IgD-negative memory B cell (primary cell): ENCODE measurements around the gene NUDT3. TPM values are rescaled to one million over a fixed set of nuclear protein-coding genes. Genes with fewer than 3 reads are reported as not detected.

Source experiments
- H3K27ac Mint-ChIP-seq, 3 donors: one replicate each; pipeline ENCODE4 v1.8.0; 2020 to 2022; ENCODE audit warnings: mild to moderate bottlenecking in 3 of 3, mixed read lengths in 3 of 3, moderate library complexity in 1 of 3
- H3K27me3 Mint-ChIP-seq: one replicate; pipeline ENCODE4 v1.8.0; 2021; ENCODE audit warnings: mixed read lengths
- H3K36me3 Mint-ChIP-seq: one replicate; pipeline ENCODE4 v1.8.0; 2020; ENCODE audit warnings: mild to moderate bottlenecking, mixed read lengths
- H3K4me1 Mint-ChIP-seq, 3 donors: one replicate each; pipeline ENCODE4 v1.8.0; 2020 to 2022; ENCODE audit warnings: mixed read lengths in 3 of 3, mild to moderate bottlenecking in 1 of 3
- H3K4me3 Mint-ChIP-seq, 4 donors: one replicate each; pipeline ENCODE4 v1.8.0; 2020 to 2022; ENCODE audit warnings: mild to moderate bottlenecking in 4 of 4, mixed read lengths in 4 of 4, moderate library complexity in 3 of 4
- H3K9me3 Mint-ChIP-seq, 3 donors: one replicate each; pipeline ENCODE4 v1.8.0; 2020 to 2021; ENCODE audit warnings: mixed read lengths in 3 of 3, mild to moderate bottlenecking in 1 of 3
- polyA plus RNA-seq: library from polyadenylated mRNA; unstranded; fragments of 300-500 nt; fragmentation: Illumina TruSeq; gene quantifications from one replicate; pipeline ENCODE4 v1.2.3, GENCODE V29; 2021

Gene NUDT3
- polyA plus RNA-seq, 1 donor from 2014 or later, result 11.2 TPM

DNA sequence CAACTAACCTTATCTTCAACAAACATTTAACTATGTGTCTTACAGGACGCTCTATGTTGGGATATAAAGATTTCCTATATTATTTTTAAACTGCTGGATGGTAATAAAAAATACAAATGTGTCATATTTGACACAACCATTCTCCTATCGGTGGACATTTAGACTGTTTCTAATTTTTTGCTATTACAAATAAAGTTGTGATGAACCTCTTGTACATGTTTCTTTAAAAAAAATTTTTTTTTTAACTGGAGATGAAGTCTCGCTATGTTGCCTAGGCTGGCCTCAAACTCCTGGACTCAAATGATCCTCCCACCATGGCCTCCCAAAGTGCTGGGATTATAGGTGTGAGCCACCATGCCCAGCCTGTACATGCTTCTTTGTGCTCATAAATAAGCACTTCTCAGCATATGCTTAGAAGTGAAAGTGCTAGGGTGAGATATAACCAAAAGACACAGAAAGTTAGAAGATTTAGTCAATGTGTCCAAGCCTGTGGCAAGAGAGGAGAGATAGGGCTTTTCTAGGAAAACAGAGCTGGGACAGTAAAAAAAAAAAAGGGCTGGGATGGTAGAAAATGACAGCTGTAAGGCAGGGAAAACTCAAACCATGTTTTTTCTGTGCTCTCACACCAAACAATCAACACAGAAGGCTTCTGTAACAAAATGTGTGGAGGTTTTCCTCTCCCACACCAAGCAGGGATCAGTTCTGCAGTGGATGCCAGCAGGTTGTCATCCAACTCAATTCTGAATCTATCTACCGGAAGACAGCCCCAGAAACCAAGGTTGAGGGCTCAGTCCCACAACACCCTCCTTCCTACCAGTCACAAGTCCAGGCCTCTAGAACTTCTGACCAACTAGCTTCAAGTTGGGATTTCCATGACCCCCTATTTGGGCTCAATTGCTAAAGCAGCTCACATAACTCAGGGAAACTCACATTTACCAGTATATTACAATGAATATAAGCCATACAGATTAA, 73.7 kb downstream of the NUDT3 start:
- Mint-ChIP-seq H3K4me3 (peak overlapping the region in 2 of 4 donors; percentile 45 to 56), H3K36me3 (peaks cover 4% of the 10 kb centered on the region), H3K9me3 (peaks cover 0 to 4% (median 0%) of the 10 kb centered on the region in 3 donors), H3K4me1 (peaks cover 41 to 52% (median 44%) of the 10 kb centered on the region in 3 donors), H3K27me3 (no peaks in the 10 kb centered on the region), H3K27ac (peak overlapping the region; percentile 43 to 82 (median 78))

DNA sequence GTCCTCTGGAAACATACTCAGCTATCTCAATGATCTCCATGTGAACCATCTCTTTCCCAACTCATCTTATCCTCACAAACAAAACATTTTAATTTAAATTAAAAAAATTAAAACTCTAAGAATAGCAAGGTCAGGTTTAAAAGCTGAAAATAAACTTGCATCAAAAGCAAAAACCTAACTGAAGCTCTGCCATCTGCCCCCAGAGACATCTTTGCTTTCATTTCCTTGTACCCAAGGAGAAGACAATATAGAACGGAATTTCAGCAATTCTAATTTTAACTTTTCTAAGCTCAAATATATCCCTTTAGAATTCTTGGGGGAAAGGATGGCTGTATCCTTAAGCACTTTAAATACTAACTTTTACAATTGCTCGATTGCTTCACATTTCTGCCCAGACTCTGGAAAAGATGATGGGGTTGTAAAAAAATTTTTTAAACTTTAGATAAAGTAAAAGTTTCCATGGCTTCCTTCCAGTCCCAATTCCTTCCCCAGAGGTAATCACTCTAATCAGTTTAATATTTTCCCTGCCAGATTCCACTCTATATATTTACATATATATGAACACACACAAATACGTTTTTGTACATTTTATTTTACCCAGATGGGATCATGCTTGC, 74.5 kb downstream of the NUDT3 start:
- Mint-ChIP-seq H3K27ac (peak overlapping the region in 1 of 3 donors; percentile 78), H3K4me1 (peaks cover 43 to 53% (median 44%) of the 10 kb centered on the region in 3 donors), H3K4me3 (peak overlapping the region in 1 of 4 donors; percentile 18), H3K9me3 (peaks cover 0 to 4% (median 0%) of the 10 kb centered on the region in 3 donors), H3K36me3 (peaks cover 4% of the 10 kb centered on the region), H3K27me3 (no peaks in the 10 kb centered on the region)

- peaks cover 44 to 53% (median 45%) of the 10 kb centered on the region in 3 donors for H3K4me1 Mint-ChIP-seq
Observed at GRCh38 chr6:34317172-34317477, 75.3 kb downstream of the NUDT3 start.

DNA sequence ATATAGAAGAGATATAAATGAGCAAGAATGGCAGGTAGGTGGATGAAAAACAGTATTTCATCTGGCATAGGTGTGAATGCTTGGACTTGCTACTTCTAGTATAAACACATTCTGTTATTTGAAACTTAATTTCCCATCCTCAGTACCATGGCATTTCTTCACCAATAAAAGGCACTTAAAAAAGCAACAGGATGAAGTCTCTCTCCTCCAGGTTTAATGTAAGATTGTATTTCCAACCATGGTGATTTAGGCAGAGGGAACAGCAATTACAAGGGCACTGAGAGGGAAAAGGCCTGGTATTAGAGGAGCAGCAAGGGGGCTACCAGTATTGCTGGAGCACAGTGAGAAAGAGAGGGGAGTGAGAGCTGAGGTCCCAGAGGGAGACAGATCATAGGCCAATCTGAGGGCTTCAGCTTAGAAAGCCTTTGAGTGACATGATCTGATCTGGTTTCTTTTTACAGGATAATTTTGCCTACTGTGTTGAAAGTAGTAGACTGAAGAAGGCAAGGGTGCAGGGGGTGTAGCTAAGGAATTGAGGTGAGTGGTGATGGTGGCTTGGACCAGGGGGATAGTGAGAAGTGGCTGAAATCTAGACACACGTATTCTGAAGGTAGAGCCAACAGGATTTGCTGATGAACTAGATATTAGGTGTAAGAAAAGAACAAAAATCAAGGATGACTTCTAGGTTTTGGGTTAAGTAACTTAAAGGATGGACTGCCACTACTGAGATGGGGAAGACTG, 75.9 kb downstream of the NUDT3 start:
- peak overlapping the region in 2 of 4 donors; percentile 70 to 71 for H3K4me3 Mint-ChIP-seq

More at GRCh38 chr6:34317172-34317477, 75.3 kb downstream of the NUDT3 start:
- peak overlapping the region; percentile 71 to 75 (median 72) for H3K27ac Mint-ChIP-seq
- peak overlapping the region in 2 of 4 donors; percentile 70 to 71 for H3K4me3 Mint-ChIP-seq
- H3K9me3 Mint-ChIP-seq, result no peaks in the 10 kb centered on the region
- no peaks in the 10 kb centered on the region for H3K36me3 Mint-ChIP-seq
- no peaks in the 10 kb centered on the region for H3K27me3 Mint-ChIP-seq

DNA sequence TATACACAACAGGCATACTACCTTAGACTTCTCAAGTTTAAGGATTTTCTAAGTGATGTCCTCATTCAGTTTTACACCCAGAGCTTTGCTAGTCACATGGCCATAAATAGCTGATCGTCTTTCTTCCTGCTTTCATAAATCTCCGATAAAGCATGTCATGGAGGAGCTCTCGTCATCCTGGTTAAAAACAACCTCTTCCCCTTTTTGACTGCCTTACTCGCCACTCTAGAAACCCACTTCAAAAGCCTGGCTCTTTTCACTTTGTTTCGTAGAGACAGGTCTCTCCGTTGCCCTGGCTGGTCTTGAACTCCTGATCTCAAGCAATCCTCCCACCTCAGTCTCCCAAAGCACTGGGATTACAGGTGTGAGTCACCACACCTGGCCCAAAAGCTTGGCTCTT, 76.7 kb downstream of the NUDT3 start:
- Mint-ChIP-seq H3K36me3 (peaks cover under 1% of the 10 kb centered on the region), H3K4me3 (peak overlapping the region; percentile 9 to 87 (median 62)), H3K27me3 (no peaks in the 10 kb centered on the region), H3K4me1 (peaks cover 48 to 52% (median 51%) of the 10 kb centered on the region in 3 donors), H3K9me3 (no peaks in the 10 kb centered on the region), H3K27ac (peak overlapping the region; percentile 71 to 89 (median 72))

More for the DNA sequence above, 75.9 kb downstream of the NUDT3 start:
- Mint-ChIP-seq H3K27me3 (no peaks in the 10 kb centered on the region), H3K9me3 (no peaks in the 10 kb centered on the region), H3K36me3 (no peaks in the 10 kb centered on the region), H3K4me1 (peaks cover 45 to 53% (median 45%) of the 10 kb centered on the region in 3 donors), H3K27ac (peak overlapping the region; percentile 71 to 89 (median 72))

- Mint-ChIP-seq H3K27me3 (no peaks in the 10 kb centered on the region), H3K27ac (peak overlapping the region; percentile 71 to 89 (median 72)), H3K4me3 (peak overlapping the region in 2 of 4 donors; percentile 9 to 87), H3K9me3 (no peaks in the 10 kb centered on the region), H3K36me3 (peaks cover 2% of the 10 kb centered on the region), H3K4me1 (peaks cover 48 to 54% (median 53%) of the 10 kb centered on the region in 3 donors)
Observed at GRCh38 chr6:34315256-34315655, 77.2 kb downstream of the NUDT3 start.

- Mint-ChIP-seq H3K27ac (no peak overlapping the region), H3K27me3 (no peaks in the 10 kb centered on the region), H3K9me3 (no peaks in the 10 kb centered on the region), H3K4me3 (no peak overlapping the region), H3K36me3 (peaks cover 2% of the 10 kb centered on the region), H3K4me1 (peaks cover 35 to 39% (median 36%) of the 10 kb centered on the region in 3 donors)
Observed at GRCh38 chr6:34312259-34312658, 80.2 kb downstream of the NUDT3 start.

- peaks cover 21 to 24% (median 21%) of the 10 kb centered on the region in 3 donors for H3K4me1 Mint-ChIP-seq
- H3K36me3 Mint-ChIP-seq, result peaks cover 4% of the 10 kb centered on the region
- H3K27me3 Mint-ChIP-seq, result no peaks in the 10 kb centered on the region
- H3K9me3 Mint-ChIP-seq, result no peaks in the 10 kb centered on the region
- no peak overlapping the region for H3K4me3 Mint-ChIP-seq
- H3K27ac Mint-ChIP-seq, result peak overlapping the region in 1 of 3 donors; percentile 27
Observed at GRCh38 chr6:34310817-34311216, 81.7 kb downstream of the NUDT3 start.

GRCh38 chr6:34308483-34308882, 84.0 kb downstream of the NUDT3 start:
- no peaks in the 10 kb centered on the region for H3K9me3 Mint-ChIP-seq
- H3K4me1 Mint-ChIP-seq, result peaks cover 9 to 15% (median 13%) of the 10 kb centered on the region in 3 donors
- no peak overlapping the region for H3K27ac Mint-ChIP-seq
- H3K27me3 Mint-ChIP-seq, result no peaks in the 10 kb centered on the region
- H3K36me3 Mint-ChIP-seq, result peaks cover 5% of the 10 kb centered on the region
- no peak overlapping the region for H3K4me3 Mint-ChIP-seq

GRCh38 chr6:34305982-34306708, 86.3 kb downstream of the NUDT3 start:
- Mint-ChIP-seq H3K9me3 (no peaks in the 10 kb centered on the region), H3K36me3 (peaks cover 5% of the 10 kb centered on the region), H3K4me1 (peaks cover 6 to 23% (median 12%) of the 10 kb centered on the region in 3 donors), H3K27ac (no peak overlapping the region), H3K4me3 (no peak overlapping the region), H3K27me3 (no peaks in the 10 kb centered on the region)

GRCh38 chr6:34305497-34305896, 87.0 kb downstream of the NUDT3 start:
- Mint-ChIP-seq H3K36me3 (peaks cover 3% of the 10 kb centered on the region), H3K27ac (no peak overlapping the region), H3K9me3 (no peaks in the 10 kb centered on the region), H3K4me1 (peaks cover 1 to 26% (median 16%) of the 10 kb centered on the region in 3 donors), H3K27me3 (no peaks in the 10 kb centered on the region), H3K4me3 (no peak overlapping the region)

- Mint-ChIP-seq H3K27ac (no peak overlapping the region), H3K4me3 (no peak overlapping the region), H3K27me3 (no peaks in the 10 kb centered on the region), H3K36me3 (peaks cover 7% of the 10 kb centered on the region), H3K4me1 (peaks cover 7 to 32% (median 21%) of the 10 kb centered on the region in 3 donors), H3K9me3 (no peaks in the 10 kb centered on the region)
Observed at GRCh38 chr6:34304164-34304563, 88.3 kb downstream of the NUDT3 start.

DNA sequence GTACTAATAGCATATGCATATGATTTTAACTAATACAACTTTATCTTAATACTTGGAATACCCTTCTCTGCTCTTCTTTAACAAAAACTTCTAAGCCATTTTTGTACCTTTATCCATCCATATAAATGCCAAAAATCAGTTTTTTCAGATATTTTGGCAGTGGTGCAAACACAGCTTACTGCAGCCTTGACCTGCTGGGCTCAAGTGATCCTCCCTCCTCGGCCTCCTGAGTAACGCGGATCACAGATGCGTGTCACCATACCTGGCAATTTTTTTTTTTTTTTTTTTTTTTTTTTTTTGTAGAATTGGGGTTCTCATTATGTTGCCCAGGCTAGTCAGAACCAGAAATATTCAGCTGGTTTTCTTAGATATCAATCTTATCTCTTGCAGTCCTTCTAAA, 89.5 kb downstream of the NUDT3 start:
- H3K27ac Mint-ChIP-seq, result no peak overlapping the region
- H3K27me3 Mint-ChIP-seq, result no peaks in the 10 kb centered on the region
- H3K4me3 Mint-ChIP-seq, result no peak overlapping the region
- H3K4me1 Mint-ChIP-seq, result peaks cover 8 to 31% (median 20%) of the 10 kb centered on the region in 3 donors
- no peaks in the 10 kb centered on the region for H3K9me3 Mint-ChIP-seq
- peaks cover 7% of the 10 kb centered on the region for H3K36me3 Mint-ChIP-seq

- H3K36me3 Mint-ChIP-seq, result peaks cover 7% of the 10 kb centered on the region
- no peak overlapping the region for H3K4me3 Mint-ChIP-seq
- peaks cover 14 to 35% (median 24%) of the 10 kb centered on the region in 3 donors for H3K4me1 Mint-ChIP-seq
- no peaks in the 10 kb centered on the region for H3K9me3 Mint-ChIP-seq
- H3K27ac Mint-ChIP-seq, result no peak overlapping the region
- no peaks in the 10 kb centered on the region for H3K27me3 Mint-ChIP-seq
Observed at GRCh38 chr6:34301408-34301807, 91.1 kb downstream of the NUDT3 start.
